ENCODE results near the gene SGCD.

DNA sequence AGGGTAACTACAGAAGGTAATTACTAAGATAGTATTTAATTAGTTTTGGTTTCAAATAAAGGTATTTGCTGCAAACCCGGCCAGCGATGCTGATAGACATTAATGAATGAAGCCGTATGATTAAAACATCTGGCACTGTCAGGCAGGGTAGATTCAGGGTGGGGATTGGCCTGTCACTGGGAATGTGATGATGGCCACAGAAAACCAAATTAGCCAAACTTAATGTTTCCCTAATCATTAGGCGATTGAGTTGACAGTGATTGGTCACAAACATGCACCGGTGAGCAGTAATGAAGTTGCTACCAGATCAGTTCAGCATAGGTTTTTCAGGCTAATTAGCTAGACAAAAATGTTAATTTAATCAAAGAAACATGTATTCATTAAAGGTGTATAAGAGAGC, 107.5 kb downstream of the SGCD start:
- no peak for TF ChIP-seq POLR2AphosphoS5 (IDR thresholded peaks at IDR 0.05; ENCODE audit: low read depth, low read length)
- TF ChIP-seq TAF1 (IDR thresholded peaks at IDR 0.05; ENCODE audit: low read depth, low read length), result no peak
- no peak for TF ChIP-seq POLR2A (IDR thresholded peaks at IDR 0.05; ENCODE audit: low read depth, low read length)
- TF ChIP-seq PAX5 (IDR thresholded peaks at IDR 0.05; ENCODE audit: insufficient read depth, low read length, severe bottlenecking), result no peak

Measured in GM12891 (cell line).